H4 (cell line): ENCODE data around the gene PPP1CC. TPM values are rescaled to one million over a fixed set of nuclear protein-coding genes. Genes with fewer than 3 reads are reported as not detected.
A peak's percentile ranks its signal among the peaks of the same experiment; 100 is the strongest.
"Not testable (repeated sequence)": the region's sequence is repeated elsewhere in the genome, so short reads cannot be mapped to it uniquely, and the experiment has no call there.

Experiments
- DNase-seq: peaks from one replicate; pipeline ENCODE4 v3.0.0-alpha.2; 2015; ENCODE audit warnings: low spot score
- total RNA-seq: library from RNA; depleted of rRNA; stranded (reverse); fragments of >200 nt; shearing (Covaris generic); gene quantifications from 2 replicates; pipeline ENCODE4 v1.2.3, GENCODE V29; 2014

The PPP1CC gene
- total RNA-seq, 1 experiment from 2014 or later = 144 TPM

- DNase-seq = no peak
Measured at GRCh38 chr12:110754101-110754793, 11.6 kb upstream of the PPP1CC start.

DNA sequence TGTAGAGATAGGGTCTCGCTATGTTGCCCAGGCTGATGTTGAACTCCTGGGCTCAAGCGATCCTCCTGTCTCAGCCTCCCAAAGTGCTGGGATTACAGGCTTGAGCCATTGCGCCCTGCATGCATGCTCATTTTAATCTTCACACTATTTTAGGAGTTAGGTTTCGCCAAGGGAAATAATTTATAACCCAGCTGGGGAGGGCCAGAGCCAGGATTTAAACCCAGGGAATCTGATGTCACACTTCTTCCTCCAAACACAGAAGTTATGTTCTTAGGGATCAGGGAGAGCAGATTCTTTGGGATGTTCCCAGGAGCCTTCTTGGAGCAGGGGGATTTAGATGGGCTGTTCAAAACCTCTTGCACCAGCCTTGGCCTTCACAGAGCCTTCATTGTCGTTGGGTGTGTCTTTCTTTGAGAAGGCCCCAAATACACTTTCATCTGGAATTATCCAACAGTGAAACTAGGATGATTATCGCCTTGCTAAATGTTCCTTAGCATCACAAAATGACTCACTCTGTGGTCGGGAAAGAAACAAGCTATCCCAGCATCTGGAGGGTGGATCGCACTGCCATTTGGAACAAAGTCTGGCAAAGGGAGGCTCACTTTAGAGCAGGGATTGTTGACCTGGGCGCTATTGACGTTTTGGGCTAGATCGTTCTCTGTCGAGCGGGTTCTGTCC, 8.2 kb upstream of the PPP1CC start:
- DNase-seq = no peak

GRCh38 chr12:110746550-110746949, 3.9 kb upstream of the PPP1CC start:
- no peak for DNase-seq

DNA sequence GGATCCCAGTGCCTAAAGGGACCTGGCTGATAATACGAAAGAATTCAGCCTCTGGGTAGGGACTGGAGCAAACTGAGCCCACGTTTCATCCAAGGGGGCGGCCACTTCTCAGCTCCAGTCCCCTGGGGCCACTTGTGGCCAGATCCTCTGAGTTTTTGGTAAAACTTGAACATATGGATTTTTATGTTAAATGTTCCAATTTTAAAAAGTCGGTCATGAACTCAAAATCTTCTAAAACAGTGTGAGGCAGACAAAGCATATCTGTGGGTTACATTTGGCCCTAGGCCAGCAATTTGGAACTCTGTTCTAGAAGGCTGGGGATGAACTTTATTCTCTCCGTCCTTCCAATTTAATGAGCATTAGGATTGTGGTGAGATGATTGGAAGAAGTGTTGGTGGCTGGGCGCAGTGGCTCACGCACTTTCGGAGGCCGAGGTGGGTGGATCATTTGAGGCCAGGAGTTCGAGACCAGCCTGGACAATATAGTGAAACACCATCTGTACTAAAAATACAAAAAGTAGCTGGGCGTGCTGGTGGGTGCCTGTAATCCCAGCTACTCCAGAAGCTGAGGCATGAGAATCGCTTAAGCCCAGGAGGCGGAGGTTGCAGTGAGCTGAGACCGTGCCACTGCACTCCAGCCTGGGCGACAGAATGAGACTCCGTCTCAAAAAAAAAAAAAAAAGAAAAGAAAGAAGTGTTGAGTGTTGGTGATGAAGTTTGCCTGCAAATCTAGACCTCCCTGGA, 3.0 kb upstream of the PPP1CC start:
- DNase-seq = no peak

- peak; percentile 34 for DNase-seq
Measured at GRCh38 chr12:110744601-110745264, 2.0 kb upstream of the PPP1CC start.

- no peak for DNase-seq
Measured at GRCh38 chr12:110744151-110744571, 1.5 kb upstream of the PPP1CC start.

DNA sequence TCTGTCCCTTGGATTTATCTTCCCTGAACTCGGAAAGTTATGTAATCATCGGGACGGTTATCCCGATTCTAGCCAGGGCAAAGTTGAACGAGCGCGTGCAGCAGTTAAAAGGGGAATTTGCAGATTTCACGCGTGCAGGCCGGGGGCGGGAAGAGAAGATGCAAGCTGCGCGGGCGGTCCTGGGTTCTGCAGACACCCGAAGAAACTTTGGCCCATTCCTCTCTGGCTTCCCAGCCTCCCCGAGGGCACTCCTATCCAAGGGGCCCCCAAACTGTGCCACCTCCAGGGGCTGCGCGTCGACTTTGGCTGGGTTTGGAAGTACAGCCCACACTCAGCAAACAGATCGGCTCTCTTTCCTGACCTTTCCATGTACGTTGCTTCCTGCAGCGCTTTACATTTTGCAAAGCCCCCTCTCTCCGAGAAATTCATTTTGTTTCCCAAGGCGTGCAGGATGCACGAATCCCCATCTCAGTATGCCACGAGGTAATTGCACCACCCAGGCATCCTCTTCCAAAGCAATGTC, 941 bp upstream of the PPP1CC start:
- no peak for DNase-seq

DNA sequence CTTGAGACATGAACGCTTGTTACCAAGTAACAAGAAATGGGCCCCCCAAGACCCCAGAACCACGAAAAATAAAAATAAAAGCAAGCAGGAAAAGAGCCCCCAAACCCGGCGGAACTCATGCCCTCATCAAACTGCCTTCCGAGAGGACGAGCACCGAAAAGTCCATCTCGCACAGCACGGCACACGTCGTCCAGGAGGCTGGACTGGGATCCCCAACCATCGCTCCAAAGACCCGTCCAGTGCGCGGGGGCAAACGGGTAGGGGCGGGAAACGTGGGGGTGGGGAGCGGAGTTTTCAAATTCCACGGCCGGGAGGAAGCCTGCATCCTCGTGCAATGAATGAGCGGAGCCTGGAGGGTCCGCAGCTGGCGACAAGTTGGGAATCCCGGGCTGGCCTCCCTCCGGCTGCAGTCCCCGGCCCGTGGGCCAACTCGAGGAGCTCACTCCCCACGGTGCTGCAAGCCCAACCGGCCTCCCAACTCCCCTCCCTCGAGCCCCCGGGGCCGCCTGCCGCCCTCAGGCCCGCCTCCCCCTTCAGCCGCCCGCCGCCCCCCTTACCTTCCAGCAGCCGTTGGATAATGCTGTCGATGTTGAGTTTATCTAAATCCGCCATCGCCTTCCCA, 484 bp downstream of the PPP1CC start:
- no peak for DNase-seq

- DNase-seq = no peak
Measured at GRCh38 chr12:110741341-110742095, 1.2 kb downstream of the PPP1CC start.

DNA sequence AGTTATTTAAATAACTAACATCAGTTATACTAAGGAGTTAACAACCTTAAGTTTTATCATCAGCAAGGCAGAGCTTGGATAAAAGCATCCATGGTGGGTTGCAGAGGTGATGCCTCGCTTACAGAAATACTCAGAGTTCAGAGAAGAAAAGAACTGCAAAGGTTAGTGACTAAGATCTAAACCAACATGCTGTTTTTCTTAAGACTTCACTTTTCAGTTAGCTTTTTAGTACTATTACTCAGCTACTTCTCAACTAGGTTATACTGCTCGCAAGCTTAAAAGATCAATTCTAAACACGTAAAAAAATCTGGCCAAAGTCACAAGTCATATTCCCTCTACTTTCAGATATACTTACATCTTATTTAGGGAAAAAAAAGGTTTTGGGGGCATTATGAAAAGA, 2.8 kb downstream of the PPP1CC start:
- DNase-seq = no peak

DNA sequence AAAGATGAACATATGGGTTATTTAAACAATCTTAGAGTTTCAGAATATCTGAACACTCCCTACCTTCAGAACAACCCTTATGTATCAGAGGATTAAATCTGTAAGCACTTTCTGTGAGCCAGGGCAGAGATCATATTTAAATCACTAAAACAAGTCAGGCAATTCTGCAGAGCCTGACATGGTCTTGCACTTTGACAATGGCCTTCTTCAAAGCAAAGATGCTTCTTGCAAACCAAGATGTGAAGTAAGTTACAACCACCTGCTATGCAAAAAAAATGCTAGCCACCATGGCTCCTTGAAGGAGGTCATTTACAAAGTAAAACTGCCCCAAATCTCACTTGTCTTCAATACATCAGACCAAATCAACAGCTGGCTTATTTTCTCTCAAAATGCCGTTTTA, 3.2 kb downstream of the PPP1CC start:
- no peak for DNase-seq

- DNase-seq = no peak
Measured at GRCh38 chr12:110737532-110737931, 5.2 kb downstream of the PPP1CC start.

GRCh38 chr12:110737016-110737415, 5.7 kb downstream of the PPP1CC start:
- DNase-seq = not testable (repeated sequence)

GRCh38 chr12:110733900-110734299, 8.8 kb downstream of the PPP1CC start:
- no peak for DNase-seq

DNA sequence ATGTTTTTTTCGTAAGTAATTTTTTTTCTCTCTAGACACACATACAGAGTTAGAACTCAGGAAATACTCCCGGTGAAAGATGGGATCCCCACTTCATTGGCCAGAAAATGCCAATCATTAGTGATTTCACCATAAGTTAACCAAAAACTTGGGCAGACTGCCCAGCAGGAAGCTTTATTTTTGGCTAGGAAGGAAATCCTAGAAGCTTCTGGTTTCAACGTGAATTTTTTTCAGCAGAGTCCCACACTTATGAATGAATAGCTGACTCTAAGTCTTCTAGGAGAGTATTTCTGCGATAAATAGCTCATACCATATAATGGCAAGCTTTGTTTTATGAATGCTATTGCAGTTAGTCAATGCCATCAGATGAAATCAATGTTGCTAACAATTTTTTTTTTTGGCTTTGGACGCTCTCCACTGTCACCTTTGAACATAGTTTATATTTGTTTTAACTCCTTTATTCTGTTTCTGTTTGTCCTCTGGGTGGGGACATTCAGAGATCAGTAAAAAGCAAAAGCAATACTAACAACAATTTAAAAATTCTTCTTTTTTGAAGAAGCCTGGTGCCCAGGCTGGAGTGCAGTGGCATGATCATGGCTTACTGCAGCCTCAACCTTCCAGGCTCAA, 9.5 kb downstream of the PPP1CC start:
- DNase-seq = no peak

GRCh38 chr12:110732572-110732971, 10.1 kb downstream of the PPP1CC start:
- no peak for DNase-seq

- DNase-seq = no peak
Measured at GRCh38 chr12:110731479-110731878, 11.2 kb downstream of the PPP1CC start.

- DNase-seq = no peak
Measured at GRCh38 chr12:110728628-110729027, 14.1 kb downstream of the PPP1CC start.

DNA sequence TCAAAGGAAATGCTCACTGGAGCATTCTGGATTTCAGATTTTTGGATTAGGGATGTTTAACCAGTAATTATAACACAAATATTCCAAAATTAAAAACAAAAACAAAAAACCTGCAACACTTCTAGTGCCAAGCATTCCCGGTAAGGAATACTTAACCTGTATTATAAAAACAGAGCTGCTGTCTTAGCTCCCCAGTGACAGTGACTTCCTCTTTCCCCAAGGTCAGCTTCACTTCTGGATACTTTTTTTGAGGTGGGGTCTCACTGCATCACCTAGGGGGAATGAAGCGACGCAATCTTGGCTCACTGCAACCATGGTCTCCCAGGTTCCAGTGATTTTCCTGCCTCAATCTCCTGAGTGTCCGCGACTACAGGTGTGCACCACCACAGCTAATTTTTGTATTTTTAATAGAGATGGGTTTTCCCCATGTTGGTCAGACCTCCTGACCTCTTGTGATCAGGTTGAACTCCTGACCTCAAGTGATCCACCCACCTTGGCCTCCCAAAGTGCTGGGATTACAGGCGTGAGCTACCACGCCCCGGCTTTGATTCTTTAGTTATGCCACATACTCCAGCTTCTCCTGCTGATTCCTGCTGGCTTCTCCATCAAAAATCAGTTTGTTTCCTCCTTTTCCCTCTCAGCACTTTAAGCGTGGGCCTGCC, 15.9 kb downstream of the PPP1CC start:
- no peak for DNase-seq

GRCh38 chr12:110726028-110726427, 16.7 kb downstream of the PPP1CC start:
- DNase-seq = no peak
